HCT116 (cell line): ENCODE data around the gene ANKRD55. TPM values are rescaled to one million over a fixed set of nuclear protein-coding genes. Genes with fewer than 3 reads are reported as not detected.

Source experiments
- ATAC-seq: fragments of 200-7000 bp; cut with Tn5 transposase; 2 replicates; pipeline ENCODE4 v1.9.1; 2020; ENCODE audit warnings: mild to moderate bottlenecking, moderate library complexity
- BruUV-seq: library from RNA; stranded (reverse); fragments of 400-500 nt; replicated peaks from 2 replicates; lab custom pipeline; 2021; lab: Mats Ljungman, UMichigan
- CTCF ChIA-PET: fragments of 300-600 bp; sonication (Branson Sonifier 250); formaldehyde crosslinking; loops from one replicate; lab custom pipeline; 2021; ENCODE audit warnings: antibody characterized with exemption; lab: Charles Lee
- POLR2A ChIA-PET: fragments of 300-600, 350-600 bp; sonication (Branson Sonifier 250); formaldehyde crosslinking; loops from one replicate; lab custom pipeline; 2021; ENCODE audit warnings: antibody characterized with exemption; lab: Charles Lee
- RAD21 ChIA-PET, 2 experiments: fragments of 300-600 bp; sonication (Branson Sonifier 250); formaldehyde crosslinking; loops; one replicate each; lab custom pipeline; 2023; ENCODE audit warnings: low total read pairs in 2 of 2; ENCODE audit not compliant: uncharacterized antibody in 2 of 2, unreplicated experiment in 2 of 2, low non-redundant PET in 1 of 2; lab: Charles Lee
- DNase-seq: peaks from one replicate; pipeline ENCODE4 v3.0.0-alpha.2; 2010; ENCODE audit warnings: low read depth, low spot score
- H2AFZ ChIP-seq: fragments of 200-600 bp; shearing (Covaris generic), sonication (generic); 2 replicates; pipeline ENCODE4 v1.6.1; 2017; ENCODE audit warnings: low read depth, mixed run types, mixed read lengths, antibody characterized with exemption, low read length; ENCODE audit not compliant: poor library complexity, severe bottlenecking
- H3K27ac ChIP-seq: 2 replicates; pipeline ENCODE4 v1.5.1; 2012; ENCODE audit warnings: low read depth, low read length
- H3K27me3 ChIP-seq: fragments of 200-600 bp; sonication (generic); 2 replicates; pipeline ENCODE4 v1.6.1; 2016; ENCODE audit warnings: mixed run types, low read length, mixed read lengths; ENCODE audit not compliant: insufficient read depth
- H3K36me3 ChIP-seq, 2 experiments: fragments of 200-500 bp in 1 of 2; fragments of 200-600 bp in 1 of 2; sonication (Bioruptor generic) in 1 of 2; sonication (generic) in 1 of 2; 2 replicates each; pipeline versions ENCODE4 v1.5.1 to v1.6.1; 2014 to 2016; ENCODE audit warnings: low read length in 2 of 2, inconsistent platforms in 1 of 2, mixed read lengths in 1 of 2, mixed run types in 1 of 2; ENCODE audit not compliant: insufficient read depth in 2 of 2, control insufficient read depth in 1 of 2
- H3K4me1 ChIP-seq, 2 experiments: fragments of 200-600 bp in 1 of 2; sonication (generic) in 1 of 2; 2 replicates each; pipeline versions ENCODE4 v1.5.1 to v1.6.1; 2012 to 2017; ENCODE audit warnings: low read length in 2 of 2, inconsistent platforms in 1 of 2, mild to moderate bottlenecking in 1 of 2, mixed read lengths in 1 of 2, mixed run types in 1 of 2, moderate library complexity in 1 of 2; ENCODE audit not compliant: insufficient read depth in 2 of 2, control insufficient read depth in 1 of 2
- H3K4me2 ChIP-seq: fragments of 200-600 bp; sonication (generic); 2 replicates; pipeline ENCODE4 v1.6.1; 2017; ENCODE audit warnings: mixed run types, low read length, mixed read lengths
- H3K4me3 ChIP-seq, 2 experiments: fragments of 200-600 bp in 1 of 2; sonication (generic) in 1 of 2; replicated peaks in 1 of 2; 2 replicates each; pipeline ENCODE4 v1.5.1; 2011 to 2016; ENCODE audit warnings: low read length in 2 of 2, control low read depth in 1 of 2, low read depth in 1 of 2, mild to moderate bottlenecking in 1 of 2, mixed read lengths in 1 of 2, mixed run types in 1 of 2
- H3K79me2 ChIP-seq: fragments of 200-600 bp; sonication (generic); 2 replicates; pipeline ENCODE4 v1.6.1; 2017; ENCODE audit warnings: mild to moderate bottlenecking, mixed run types, low read length, moderate library complexity, mixed read lengths; ENCODE audit not compliant: insufficient read depth
- H3K9ac ChIP-seq: fragments of 200-600 bp; sonication (generic); 2 replicates; pipeline ENCODE4 v1.6.1; 2016; ENCODE audit warnings: low read length, mixed read lengths
- H3K9me2 ChIP-seq: fragments of 200-600 bp; sonication (generic), shearing (Covaris generic); 2 replicates; pipeline ENCODE4 v1.6.1; 2017; ENCODE audit warnings: mixed run types, mild to moderate bottlenecking, moderate library complexity; ENCODE audit not compliant: insufficient read depth
- H3K9me3 ChIP-seq, 2 experiments: fragments of 200-500 bp in 1 of 2; fragments of 200-600 bp in 1 of 2; sonication (Bioruptor generic) in 1 of 2; sonication (generic) in 1 of 2; 2 replicates each; pipeline ENCODE4 v1.6.1; 2014 to 2017; ENCODE audit warnings: low read length in 2 of 2, mixed read lengths in 2 of 2, inconsistent platforms in 1 of 2, low read depth in 1 of 2, mild to moderate bottlenecking in 1 of 2, mixed run types in 1 of 2, moderate library complexity in 1 of 2; ENCODE audit not compliant: control insufficient read depth in 1 of 2, insufficient read depth in 1 of 2
- H4K20me1 ChIP-seq: fragments of 200-600 bp; sonication (generic), shearing (Covaris generic); 2 replicates; pipeline ENCODE4 v1.6.1; 2017; ENCODE audit warnings: mixed run types, mild to moderate bottlenecking, moderate library complexity; ENCODE audit not compliant: insufficient read depth
- CEBPB ChIP-seq: IDR thresholded peaks from 2 replicates; pipeline ENCODE4 v1.6.1; 2012; ENCODE audit warnings: low read depth
- EGR1 ChIP-seq: IDR thresholded peaks from 2 replicates; pipeline ENCODE4 v1.6.1; 2012; ENCODE audit warnings: low read depth
- ELF1 ChIP-seq: IDR thresholded peaks from 2 replicates; pipeline ENCODE4 v1.6.1; 2012; ENCODE audit warnings: low read depth, borderline replicate concordance
- EZH2 ChIP-seq: fragments of 200-600 bp; sonication (generic); IDR thresholded peaks from 2 replicates; pipeline ENCODE4 v1.6.1; 2017; ENCODE audit warnings: antibody characterized with exemption, mixed run types
- EZH2phosphoT487 ChIP-seq: fragments of 200-600 bp; IDR thresholded peaks from 2 replicates; pipeline ENCODE4 v1.6.1; 2018; ENCODE audit warnings: antibody characterized with exemption, borderline replicate concordance
- JUND ChIP-seq: IDR thresholded peaks from 2 replicates; pipeline ENCODE4 v1.6.1; 2012
- POLR2A ChIP-seq: IDR thresholded peaks from 2 replicates; pipeline ENCODE4 v1.7.0; 2011; ENCODE audit warnings: borderline replicate concordance; ENCODE audit not compliant: insufficient read depth, insufficient read length; ENCODE audit errors: extremely low read depth
- RAD21 ChIP-seq: IDR thresholded peaks from 2 replicates; pipeline ENCODE4 v1.6.1; 2012; ENCODE audit warnings: low read depth, mild to moderate bottlenecking
- SIN3A ChIP-seq: IDR thresholded peaks from 2 replicates; pipeline ENCODE4 v1.6.1; 2012; ENCODE audit warnings: low read depth
- SP1 ChIP-seq: IDR thresholded peaks from 2 replicates; pipeline ENCODE4 v1.6.1; 2012; ENCODE audit warnings: low read depth
- SRF ChIP-seq: IDR thresholded peaks from 2 replicates; pipeline ENCODE4 v1.6.1; 2012; ENCODE audit warnings: low read depth
- TCF7L2 ChIP-seq: IDR thresholded peaks from 2 replicates; pipeline ENCODE4 v1.7.0; 2011; ENCODE audit warnings: borderline replicate concordance, inconsistent platforms; ENCODE audit not compliant: insufficient read depth, insufficient read length; ENCODE audit errors: extremely low read depth
- YY1 ChIP-seq: IDR thresholded peaks from 2 replicates; pipeline ENCODE4 v1.6.1; 2011; ENCODE audit warnings: low read length, low read depth, moderate library complexity, mild to moderate bottlenecking; ENCODE audit not compliant: insufficient replicate concordance; ENCODE audit errors: extremely low read depth
- intact Hi-C: fragments of 100-400 bp; cut with micrococcal nuclease; formaldehyde crosslinking; loops from 2 replicates; pipeline ENCODE4 v1.10.0; 2022
- total RNA-seq: library from RNA; stranded (reverse); gene quantifications from one replicate; pipeline ENCODE4 v1.2.1, GENCODE V29; 2021; ENCODE audit not compliant: unreplicated experiment
- TF ChIP-seq, protein P1 (sequence below): IDR thresholded peaks from 2 replicates; pipeline ENCODE4 v1.6.1; 2012
- TF ChIP-seq, protein P2 (sequence below): IDR thresholded peaks from 2 replicates; pipeline ENCODE4 v1.6.1; 2012; ENCODE audit warnings: low read depth

Gene ANKRD55
- total RNA-seq, 1 experiment from 2014 or later, result not detected

DNA sequence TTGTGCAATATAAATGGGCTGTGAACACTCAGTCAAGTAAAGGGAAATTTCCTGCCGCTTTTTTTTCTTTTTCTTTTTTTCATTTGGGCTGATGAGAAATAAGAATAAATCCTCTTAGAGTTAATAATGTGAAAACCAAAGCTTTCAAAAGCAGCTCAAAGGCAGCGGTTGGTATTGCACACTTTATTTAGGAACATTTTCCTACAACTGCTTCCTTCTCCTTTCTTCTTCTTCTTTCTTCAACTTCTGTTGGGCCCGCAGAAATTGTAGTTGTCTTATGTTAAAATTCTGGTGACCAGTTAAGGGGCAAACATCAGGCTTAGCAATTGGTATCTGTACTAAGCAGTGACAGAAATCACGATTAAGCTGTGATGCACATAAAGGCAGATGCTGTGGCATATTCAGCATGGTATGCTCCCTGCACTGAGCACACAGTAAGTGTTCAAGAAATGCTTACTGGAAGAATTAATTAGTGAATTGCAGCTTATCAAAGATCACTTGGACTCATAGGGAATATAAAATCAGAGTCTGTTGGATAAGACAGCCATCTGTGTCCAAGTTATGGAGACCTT is 85.4 kb downstream of the ANKRD55 start:
- no peaks in the 10 kb centered on the region for H4K20me1 ChIP-seq
- intact Hi-C loops, result no loop called here
- POLR2A ChIA-PET, result interaction anchor here (0.7 kb wide), 1 partner anchor 50 kb away, joined by 4 read pairs; no protein-coding TSS in a partner anchor
- no peak for DNase-seq
- no peak overlapping the region for H3K4me2 ChIP-seq
- H2AFZ ChIP-seq, result no peak overlapping the region
- H3K9me2 ChIP-seq, result no peaks in the 10 kb centered on the region
- H3K79me2 ChIP-seq, result no peaks in the 10 kb centered on the region
- TF ChIP-seq SRF (no peak), EGR1 (no peak), POLR2A (no peak), TCF7L2 (no peak), CEBPB (no peak), SIN3A (no peak), ELF1 (no peak), EZH2phosphoT487 (no peak), YY1 (no peak), JUND (no peak), SP1 (no peak), RAD21 (no peak), EZH2 (no peak)
- TF ChIP-seq, protein P1, sequence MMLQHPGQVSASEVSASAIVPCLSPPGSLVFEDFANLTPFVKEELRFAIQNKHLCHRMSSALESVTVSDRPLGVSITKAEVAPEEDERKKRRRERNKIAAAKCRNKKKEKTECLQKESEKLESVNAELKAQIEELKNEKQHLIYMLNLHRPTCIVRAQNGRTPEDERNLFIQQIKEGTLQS, result no peak
- TF ChIP-seq, protein P2, sequence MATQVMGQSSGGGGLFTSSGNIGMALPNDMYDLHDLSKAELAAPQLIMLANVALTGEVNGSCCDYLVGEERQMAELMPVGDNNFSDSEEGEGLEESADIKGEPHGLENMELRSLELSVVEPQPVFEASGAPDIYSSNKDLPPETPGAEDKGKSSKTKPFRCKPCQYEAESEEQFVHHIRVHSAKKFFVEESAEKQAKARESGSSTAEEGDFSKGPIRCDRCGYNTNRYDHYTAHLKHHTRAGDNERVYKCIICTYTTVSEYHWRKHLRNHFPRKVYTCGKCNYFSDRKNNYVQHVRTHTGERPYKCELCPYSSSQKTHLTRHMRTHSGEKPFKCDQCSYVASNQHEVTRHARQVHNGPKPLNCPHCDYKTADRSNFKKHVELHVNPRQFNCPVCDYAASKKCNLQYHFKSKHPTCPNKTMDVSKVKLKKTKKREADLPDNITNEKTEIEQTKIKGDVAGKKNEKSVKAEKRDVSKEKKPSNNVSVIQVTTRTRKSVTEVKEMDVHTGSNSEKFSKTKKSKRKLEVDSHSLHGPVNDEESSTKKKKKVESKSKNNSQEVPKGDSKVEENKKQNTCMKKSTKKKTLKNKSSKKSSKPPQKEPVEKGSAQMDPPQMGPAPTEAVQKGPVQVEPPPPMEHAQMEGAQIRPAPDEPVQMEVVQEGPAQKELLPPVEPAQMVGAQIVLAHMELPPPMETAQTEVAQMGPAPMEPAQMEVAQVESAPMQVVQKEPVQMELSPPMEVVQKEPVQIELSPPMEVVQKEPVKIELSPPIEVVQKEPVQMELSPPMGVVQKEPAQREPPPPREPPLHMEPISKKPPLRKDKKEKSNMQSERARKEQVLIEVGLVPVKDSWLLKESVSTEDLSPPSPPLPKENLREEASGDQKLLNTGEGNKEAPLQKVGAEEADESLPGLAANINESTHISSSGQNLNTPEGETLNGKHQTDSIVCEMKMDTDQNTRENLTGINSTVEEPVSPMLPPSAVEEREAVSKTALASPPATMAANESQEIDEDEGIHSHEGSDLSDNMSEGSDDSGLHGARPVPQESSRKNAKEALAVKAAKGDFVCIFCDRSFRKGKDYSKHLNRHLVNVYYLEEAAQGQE, result no peak
- H3K27ac ChIP-seq, result no peak overlapping the region
- no peak overlapping the region for H3K4me3 ChIP-seq
- H3K9me3 ChIP-seq, result no peaks in the 10 kb centered on the region
- peaks cover 0 to 10% of the 10 kb centered on the region in 2 experiments; a peak in 2 of 4 replicates for H3K4me1 ChIP-seq
- no peaks in the 10 kb centered on the region for H3K27me3 ChIP-seq
- no peaks in the 10 kb centered on the region for H3K36me3 ChIP-seq
- no peak for ATAC-seq
- RAD21 ChIA-PET, result no interaction called here
- CTCF ChIA-PET, result no interaction called here
- H3K9ac ChIP-seq, result no peak overlapping the region
- no TSS peak for BruUV-seq
